Retinal pigment epithelial cell (primary cell): ENCODE data around the gene UGP2.
"Not testable (repeated sequence)": the region's sequence is repeated elsewhere in the genome, so short reads cannot be mapped to it uniquely, and the experiment has no call there.

ENCODE experiments used
- DNase-seq: peaks from one replicate; pipeline ENCODE4 v3.0.0-alpha.2; 2010; ENCODE audit warnings: low read depth
- H3K4me3 ChIP-seq: 2 replicates; pipeline ENCODE4 v1.5.1; 2011; ENCODE audit warnings: mild to moderate bottlenecking, low read length, control low read depth, moderate library complexity
- CTCF ChIP-seq: conservative IDR thresholded peaks from 2 replicates; pipeline ENCODE4 v1.5.1; 2011; ENCODE audit warnings: low read depth, low read length, control low read depth, inconsistent platforms

Gene UGP2

DNA sequence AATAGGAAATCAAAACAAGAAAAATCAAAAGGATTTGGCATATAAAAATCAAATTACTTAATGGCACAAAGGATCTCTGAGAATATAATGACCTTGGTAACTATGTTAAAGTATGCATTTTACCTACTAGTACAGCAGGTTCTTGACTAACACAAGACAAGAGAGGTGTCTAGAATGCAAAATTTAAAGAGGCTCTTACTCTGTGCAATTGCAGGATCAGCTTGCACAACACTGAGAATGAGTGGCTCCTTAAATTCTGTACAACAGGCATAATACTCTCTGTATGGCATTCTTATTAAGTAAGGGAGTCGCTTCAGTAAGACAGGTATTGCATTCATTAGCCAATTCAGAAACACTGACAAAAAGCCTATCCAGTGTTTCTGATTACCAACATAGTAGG is 72.6 kb downstream of the UGP2 start:
- DNase-seq = no peak
- no peak for TF ChIP-seq CTCF
- no peak overlapping the region for H3K4me3 ChIP-seq

DNA sequence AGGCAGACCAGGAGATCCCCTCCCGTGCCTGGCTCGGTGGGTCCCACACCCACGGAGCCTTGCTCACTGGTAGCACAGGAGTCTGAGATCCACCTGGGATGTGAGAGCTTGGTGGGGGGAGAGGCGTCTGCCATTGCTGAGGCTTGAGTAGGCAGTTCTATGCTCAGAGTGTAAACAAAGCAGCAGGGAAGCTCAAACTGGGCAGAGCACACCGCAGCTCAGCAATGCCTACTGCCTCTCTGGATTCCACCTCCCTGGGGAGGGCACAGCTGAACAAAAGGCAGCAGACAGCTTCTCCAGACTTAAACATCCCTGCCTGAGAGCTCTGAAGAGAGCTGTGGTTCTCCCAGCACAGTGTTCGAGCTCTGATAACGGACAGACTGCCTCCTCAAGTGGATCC is 85.1 kb downstream of the UGP2 start:
- TF ChIP-seq CTCF = no peak
- no peak for DNase-seq

DNA sequence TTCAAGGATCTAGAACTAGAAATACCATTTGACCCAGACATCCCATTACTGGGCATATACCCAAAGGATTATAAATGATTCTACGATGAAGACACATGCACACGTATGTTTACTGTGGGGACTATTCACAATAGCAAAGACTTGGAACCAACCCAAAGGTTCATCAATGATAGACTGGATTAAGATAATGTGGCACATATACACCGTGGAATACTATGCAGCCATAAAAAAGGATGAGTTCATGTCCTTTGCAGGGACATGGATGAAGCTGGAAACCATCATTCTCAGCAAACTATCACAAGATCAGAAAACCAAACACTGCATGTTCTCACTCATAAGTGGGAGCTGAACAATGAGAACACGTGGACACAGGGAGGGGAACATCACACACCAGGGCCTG is 90.4 kb downstream of the UGP2 start:
- H3K4me3 ChIP-seq, DNase-seq: not testable (repeated sequence)

More for the DNA sequence above, 85.1 kb downstream of the UGP2 start:
- no peak overlapping the region for H3K4me3 ChIP-seq
